NK-92 treated with Interleukin-12 subunit alpha and Interleukin-12 subunit beta, amount 100 ng/mL, for 24 hours (cell line): ENCODE data around the gene KL.

Experiments used
- DNase-seq: peaks from one replicate; lab custom pipeline; 2025; lab: John Stamatoyannopoulos, UW

KL gene

DNA sequence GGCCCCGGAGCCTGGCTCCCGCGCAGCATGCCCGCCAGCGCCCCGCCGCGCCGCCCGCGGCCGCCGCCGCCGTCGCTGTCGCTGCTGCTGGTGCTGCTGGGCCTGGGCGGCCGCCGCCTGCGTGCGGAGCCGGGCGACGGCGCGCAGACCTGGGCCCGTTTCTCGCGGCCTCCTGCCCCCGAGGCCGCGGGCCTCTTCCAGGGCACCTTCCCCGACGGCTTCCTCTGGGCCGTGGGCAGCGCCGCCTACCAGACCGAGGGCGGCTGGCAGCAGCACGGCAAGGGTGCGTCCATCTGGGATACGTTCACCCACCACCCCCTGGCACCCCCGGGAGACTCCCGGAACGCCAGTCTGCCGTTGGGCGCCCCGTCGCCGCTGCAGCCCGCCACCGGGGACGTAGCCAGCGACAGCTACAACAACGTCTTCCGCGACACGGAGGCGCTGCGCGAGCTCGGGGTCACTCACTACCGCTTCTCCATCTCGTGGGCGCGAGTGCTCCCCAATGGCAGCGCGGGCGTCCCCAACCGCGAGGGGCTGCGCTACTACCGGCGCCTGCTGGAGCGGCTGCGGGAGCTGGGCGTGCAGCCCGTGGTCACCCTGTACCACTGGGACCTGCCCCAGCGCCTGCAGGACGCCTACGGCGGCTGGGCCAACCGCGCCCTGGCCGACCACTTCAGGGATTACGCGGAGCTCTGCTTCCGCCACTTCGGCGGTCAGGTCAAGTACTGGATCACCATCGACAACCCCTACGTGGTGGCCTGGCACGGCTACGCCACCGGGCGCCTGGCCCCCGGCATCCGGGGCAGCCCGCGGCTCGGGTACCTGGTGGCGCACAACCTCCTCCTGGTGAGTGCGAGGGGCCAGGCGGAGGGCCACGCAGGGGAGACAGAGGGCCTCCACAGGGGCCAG lies at the start of gene KL:
Gene KL, plus strand, starts transcription at position 10 of the 909 bp plus-strand sequence. Its CDS starts 18 bp downstream, at position 28.
- no peak for DNase-seq

DNA sequence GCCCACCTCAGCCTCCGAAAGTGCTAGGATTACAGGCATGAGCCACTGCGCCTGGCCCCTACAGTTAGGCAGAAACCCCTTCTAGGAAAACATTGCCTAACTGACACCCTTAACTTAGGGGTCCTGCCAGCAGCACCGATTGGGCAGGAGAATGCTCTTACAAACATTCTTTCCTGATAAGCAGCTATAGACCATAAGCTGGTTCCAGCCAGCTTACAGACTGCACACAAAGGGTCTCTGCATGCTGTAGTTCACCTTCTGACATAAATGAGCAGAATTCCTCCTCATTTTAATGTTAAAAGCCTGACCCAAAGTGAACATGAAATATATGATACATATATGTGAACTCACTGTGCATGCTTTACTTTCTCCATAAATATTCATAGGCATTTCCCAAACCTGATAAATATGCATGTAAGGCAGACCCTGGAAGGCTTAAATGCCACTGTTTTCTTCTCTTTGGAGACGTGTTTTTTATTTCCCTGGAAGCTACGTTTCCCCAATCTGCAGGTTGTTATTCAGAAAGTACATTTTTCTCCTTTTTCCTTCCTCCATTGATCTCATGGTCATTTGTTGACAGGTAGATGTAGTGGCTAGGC lies 48.5 kb upstream of the KL start:
- no peak for DNase-seq

DNA sequence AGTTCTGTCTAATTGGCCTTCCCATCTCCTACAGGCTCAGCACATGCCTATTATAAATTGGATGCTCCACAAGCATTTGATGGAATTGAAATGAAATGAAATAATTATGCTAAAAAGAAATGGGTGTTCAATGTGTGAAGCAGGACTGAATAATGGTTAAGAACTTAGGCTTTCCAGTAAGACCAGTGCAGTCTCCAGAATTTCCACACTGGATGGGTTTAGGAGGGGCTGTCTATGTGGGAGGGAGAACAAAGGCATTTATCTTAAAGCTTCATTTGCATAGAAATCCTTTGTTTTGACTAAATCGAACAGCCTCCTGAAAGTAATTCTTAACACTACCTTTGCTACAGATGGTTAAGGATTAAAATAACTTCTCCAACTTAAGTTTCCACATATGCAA lies 47.9 kb upstream of the KL start:
- no peak for DNase-seq

DNA sequence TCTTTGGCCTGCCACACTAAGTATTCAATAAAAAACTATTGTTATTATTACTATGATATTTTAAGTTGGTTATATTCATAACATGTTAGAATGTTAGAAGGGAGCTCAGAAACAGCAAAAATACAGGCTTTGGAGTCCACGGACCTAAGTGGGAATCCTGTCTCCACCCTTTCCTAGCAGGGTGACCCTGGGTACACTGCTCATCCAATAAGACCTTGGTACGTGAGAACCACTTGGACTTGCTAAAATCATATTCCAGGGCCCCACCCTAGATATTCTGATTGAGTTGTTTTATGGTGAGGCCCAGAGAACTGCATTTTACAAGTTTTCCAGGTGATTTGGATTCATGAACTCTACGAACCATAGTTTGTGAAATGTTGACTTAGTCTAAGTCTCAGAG lies 47.4 kb upstream of the KL start:
- no peak for DNase-seq

DNA sequence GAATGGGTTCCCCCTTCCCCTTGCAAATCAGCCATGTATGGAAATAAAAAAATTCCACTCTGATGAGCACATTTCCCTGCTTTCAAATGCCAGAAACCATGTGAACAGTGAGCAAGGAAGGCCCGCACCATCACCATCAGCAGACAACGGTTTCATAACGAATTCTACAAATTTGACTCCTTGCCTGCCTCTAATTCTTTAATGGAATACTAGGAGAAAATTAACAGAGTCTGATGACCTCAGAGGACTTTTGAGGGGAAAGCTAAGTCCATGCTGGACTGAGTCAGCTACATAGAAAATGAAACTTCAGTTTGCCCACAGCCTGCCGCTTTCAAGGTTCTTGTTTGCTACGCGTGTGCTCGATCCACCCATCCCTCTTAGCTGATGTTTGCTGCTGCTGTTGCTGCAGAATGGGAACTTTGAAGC lies 46.7 kb upstream of the KL start:
- no peak for DNase-seq

DNA sequence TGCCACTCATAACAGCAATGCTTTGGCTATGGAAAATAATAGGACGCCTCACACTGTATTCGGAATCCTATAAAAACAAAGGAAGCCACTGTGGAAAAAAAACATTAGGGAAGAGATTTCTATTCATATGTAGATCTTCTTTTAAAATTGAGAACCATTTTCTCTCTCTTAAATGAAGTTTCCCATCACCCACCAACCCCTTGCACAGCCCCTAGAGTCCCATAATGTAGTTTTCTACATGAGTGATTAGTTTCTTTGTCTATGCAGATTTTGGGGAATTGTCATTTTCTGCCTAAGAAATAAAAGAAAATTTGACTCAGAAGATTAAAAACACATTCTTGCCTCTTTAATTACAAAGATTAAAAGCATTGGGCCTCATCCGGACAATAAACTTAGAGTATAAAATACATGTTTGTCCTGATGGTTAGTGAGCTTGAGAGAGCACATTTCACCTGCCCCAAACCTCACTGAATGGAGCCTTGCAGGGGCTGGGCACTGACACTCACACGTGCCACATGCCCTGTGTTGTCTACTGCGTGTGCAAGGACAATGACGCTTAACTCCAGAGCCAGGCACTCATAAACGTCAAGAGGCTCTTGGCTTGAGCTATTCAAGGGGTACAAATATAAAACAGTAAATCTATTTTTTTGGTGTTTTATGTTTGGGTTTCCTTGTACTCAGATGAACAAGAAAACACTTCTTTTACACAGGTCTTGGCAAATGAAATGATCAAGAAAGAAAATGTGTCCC lies 40.0 kb upstream of the KL start:
- DNase-seq = no peak

DNA sequence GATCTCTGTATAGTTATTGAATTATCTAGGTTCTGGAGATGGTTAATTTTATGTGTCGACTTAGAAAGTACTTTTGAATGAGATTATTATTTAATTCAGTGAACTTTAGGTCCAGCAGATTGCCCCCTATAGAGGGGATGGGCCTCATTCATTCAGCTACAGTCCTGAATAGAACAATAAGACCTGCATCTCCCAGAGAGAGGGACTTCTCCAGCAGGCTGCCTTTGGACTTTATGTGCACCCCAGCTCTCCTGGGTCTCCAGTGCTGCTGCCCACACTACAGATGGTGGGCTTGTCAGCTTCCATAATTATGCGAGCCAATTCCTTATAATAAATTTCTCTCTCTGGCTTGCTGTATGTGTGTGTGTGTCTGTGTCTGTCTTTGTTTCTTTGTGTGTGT lies 39.3 kb upstream of the KL start:
- DNase-seq = no peak

DNA sequence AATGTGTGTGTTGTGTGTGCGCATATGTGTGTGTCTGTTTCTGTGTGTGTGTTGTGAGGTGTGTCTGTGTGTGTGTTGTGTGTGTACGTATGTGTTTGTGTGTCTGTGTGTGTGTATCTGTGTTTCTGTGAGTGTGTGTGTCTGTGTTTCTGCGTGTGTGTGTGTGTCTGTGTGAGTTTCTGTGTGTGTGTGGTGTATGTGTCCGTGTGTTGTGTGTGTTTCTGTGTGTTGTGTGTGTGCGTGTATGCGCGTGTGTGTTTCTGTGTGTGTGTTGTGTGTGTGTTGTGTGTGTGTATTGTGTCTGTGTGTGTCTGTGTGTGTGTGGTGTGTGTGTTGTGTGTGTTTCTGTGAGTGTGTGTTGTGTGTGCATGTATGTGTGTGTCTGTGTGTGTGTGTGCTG lies 38.9 kb upstream of the KL start:
- DNase-seq = no peak

DNA sequence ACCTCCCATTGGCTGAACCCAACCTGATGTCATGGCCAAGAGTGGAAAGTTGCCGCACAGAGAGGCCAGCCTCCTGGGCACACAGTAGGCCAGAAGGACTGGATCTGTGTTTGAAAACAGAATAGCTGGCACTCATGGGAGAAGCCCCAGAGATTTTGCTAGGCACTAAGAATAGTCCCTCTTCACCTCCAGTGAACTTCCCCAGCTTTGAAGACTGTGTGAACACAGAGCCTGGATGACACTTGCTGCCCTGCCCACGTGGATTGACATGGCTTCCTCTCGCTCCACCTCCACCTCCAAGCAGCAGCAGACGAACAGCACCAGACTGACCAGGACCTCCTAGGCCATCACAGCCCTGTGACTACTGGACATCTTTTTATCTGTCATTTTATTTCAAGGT lies 37.9 kb upstream of the KL start:
- DNase-seq = no peak

DNA sequence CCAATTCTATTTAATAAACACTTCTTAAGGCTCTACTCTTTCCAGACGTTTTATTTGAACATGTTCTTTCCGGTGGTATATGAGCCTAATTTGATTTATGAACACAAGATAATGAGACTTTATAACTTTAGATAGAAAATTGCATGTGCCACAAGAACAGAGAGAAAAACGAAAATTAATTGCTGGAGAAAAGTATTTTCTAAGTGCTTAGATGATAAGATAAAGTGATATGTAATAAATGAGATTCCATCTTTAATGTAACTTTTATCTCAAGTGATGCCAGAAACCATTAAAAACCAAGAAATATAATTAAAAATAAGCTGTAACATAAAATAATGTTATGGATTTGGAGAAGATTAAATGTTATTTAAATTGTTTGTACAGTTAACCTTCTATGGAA lies 33.2 kb upstream of the KL start:
- DNase-seq = no peak

DNA sequence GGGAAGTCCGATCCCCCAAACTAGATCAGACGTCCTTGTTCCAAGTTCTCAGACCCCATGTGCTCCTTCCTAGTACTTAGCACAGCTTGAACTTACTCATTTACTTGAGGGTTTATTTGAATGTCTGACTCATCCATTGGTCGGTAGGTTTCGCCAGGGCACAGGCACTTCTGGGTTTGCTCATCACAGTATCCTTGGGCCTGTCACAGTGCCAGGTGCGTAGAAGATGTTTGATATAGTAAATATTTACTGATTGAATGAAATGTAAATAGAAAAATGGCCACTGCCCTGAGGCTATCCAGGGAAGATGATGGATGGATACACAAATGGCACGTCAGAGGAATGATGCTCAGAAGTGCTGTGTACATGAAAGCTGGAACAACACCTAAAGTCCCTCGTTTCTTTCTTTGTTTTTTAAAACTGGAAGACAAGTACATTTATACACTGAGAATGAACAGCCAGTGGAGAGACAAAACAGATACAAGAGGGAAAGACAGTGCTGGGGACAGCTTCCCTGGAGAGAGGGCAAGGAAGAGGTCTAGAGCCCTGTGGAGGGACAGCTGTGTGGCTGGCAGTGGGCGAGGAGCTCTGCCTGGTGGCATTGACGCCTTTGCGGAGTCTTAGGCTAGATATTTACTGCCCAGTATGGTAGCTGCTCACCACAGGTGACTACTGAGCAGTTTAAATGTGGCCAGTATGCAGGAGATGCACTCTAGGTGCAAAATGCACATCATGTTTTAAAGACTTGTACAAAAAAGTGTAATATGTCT lies 31.2 kb upstream of the KL start:
- DNase-seq = no peak

DNA sequence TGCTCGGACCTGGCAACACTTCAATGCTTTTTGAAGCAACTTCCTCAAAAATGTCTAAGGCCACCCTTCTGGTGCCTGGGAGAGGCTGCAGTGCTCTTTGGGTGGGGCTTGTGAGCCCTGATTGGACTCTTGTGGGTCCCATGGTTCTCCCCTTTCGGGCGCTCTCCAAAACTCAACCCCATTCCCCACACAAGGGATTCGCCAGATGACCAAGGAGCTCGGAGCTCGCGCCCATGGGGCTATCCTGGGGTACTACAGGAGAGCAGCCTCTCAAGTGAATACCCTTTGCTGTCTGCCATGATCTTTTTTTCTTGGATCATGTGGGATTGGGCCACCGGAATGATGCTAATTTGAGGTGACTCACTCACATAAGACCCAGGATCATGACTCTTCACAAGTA lies 29.7 kb upstream of the KL start:
- DNase-seq = no peak

DNA sequence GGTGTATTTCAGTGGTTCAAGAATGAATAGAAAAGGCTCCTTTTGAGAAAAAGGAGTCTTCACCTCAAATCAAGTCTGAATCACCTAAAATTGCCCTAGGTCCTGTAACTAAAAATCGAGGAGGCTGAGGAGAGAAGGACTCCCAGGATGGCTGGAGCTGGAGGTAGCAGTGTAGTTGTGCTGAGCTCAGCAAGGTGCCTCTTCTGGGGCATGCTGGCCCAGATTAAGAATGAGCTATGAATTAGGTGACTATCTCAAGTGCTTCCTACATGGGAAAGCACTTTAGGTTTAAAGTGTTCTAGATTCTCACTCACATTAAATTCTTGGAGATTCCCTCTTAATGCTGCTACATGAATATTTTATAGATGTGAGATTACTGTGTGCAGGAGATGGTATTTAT lies 28.8 kb upstream of the KL start:
- no peak for DNase-seq

DNA sequence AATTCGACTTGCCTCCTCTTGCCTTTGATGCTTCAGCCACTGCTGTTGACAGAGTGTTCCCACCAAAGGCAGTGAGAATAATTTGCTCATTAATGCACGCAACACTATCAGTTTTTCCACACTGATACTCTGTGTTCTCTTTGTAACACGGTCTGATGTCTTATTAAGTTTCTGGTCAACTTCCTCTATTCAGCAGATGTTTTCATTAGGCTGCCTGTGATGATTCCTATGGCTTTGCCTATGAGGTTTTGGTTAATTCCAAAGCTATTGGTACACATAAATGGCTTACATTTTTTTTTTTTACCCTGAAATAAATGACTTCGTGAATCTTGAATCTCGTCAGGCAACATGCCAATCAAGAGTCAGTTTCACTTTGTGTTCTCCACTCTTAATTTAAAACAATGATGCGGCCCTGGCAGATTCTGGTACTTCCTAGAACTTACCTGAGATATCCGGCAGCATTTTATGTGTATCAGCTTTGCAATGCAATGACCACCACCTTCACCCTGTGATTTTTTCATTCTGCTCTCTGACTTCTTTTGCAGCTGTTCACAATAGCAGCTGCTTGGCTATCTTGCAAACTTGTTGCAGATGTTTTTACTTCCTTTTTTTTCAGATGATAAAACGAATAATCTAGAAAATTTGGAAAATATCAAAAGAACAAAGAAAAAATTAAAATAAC lies 27.5 kb upstream of the KL start:
- no peak for DNase-seq

DNA sequence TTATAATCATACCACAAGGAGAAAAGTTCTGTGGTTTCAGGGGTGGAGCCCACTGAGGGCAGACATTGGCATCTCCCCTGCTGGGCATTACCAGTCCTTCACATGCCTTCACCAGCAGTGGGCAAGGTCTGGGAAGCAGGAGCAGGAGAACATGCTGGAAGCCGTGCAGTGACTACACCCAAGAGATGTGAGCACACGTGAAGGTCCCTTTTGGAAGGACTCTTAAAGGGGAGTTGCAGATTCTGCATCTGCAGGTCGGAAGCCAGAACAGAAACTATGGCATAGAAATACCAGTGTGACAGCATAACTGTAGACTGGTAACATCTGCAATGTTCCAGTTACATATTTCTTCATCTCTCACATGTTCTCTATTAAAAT lies 26.9 kb upstream of the KL start:
- DNase-seq = no peak

DNA sequence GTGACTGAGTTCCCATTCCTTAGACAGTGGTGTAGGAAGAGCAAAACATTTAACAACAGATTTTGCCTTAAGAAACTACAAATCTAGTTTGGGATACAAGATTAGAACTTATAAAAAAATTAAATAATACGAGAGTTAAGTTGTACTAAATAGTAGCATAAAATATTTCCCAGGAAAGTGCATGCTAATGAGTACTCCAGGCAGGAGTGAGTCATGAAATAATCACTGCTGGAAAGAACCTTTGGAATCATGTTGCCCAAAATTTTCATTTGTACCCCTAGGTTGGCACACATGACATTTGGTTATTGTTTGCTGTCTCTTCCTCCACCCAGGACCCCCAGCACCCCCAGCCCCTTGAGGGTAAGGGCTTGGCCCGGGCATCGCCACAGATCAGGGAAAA lies 26.3 kb upstream of the KL start:
- DNase-seq = no peak

DNA sequence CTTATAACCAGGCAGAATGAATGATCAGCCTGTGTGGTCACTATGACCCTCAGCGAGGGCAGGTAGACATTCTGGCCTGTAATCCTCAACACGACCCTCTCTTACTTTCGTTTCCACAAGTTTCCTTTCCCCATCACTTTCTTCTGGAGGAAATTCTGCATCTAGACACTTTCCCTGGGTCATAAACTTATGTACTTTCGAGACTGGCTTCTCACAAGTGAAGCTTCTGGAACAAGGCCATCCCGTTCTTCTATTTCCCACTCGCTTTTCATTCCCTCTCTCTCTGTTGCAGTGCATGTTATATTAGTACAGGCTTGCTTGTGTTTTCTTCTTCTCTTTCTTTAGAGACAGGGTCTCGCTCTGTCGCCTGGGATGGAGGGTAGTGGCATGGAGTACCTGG lies 23.1 kb upstream of the KL start:
- no peak for DNase-seq

DNA sequence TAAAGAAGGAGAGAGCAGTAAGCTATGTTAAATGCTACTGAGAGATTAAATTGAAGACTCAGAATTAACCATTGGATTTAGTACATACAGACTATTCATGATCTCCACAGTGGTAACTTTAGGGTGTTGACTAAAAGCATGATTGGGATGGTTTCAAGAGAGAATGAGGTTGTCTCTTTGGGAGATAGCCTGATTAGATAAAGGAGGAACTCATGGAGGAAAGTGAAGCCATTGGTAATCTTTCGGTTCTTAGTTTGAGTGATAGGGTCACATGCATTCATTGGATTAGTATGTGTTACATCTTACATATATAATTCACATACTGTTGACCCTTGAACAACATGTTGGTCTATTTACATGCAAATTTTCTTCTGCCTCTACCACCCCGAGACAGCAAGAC lies 18.8 kb upstream of the KL start:
- DNase-seq = no peak

DNA sequence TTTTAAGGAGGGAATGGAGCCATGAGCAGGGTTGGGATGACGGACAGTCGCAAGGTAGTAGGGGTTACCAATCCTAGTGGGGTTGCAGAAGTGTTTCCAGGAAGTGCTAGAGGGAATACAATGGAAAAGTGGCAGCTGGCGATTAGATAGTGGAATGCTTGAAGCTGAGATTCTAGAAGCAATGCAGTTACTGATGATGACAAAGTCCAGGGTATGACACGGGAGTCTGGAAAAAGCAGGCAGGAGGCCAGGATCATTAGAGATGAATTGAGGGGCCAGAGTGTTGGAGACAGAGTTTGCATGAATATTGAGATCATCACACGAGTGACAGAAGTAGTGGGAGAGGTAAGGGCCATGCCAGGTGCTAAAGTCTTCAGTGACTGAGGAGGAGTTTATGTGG lies 17.3 kb upstream of the KL start:
- DNase-seq = no peak

DNA sequence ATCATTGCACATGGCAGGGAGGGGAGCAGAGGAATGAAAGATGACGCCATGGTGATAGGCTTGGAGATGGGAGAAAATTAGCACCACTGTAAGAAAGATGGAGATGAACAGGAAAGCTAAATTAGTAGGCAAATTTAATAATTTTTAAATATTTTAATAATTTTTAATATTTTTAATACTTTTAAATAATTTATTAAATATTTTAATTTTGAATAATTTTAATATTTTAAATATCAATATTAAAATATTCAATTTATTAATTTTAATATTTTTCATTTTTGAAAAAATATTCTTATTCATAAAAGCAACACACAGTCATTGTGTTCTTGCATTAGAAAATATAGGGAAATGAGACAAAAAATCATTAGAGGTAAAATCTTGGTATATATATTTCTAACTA lies 15.9 kb upstream of the KL start:
- no peak for DNase-seq

DNA sequence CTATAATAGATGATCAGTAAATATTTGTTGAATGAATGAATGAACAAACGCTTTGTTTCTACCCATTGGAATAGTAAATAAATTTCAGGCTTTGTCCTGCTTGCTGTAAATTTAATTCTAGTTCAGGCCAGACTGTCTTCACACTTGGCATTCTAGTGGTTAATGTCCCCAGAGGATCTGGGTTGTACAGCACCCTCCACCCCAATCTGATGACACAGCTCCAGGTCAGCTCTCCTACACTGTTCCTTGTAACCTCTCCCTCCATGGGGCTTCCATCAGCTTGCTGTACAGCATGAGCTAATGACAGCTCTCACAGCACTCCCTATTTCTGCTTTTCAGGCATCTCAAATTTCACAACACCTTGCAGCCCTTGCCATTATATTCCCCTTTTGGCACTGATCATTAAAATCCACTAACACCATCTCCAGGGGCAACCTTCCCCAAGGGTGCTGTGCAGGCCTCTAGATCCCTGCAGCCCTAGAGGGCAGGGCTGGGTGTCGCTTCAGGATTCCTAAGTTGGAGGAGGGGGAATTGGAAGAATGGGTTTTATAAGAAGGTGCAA lies 12.7 kb upstream of the KL start:
- DNase-seq = no peak
